ENCODE measurements around the gene XYLT1. TPM values are rescaled to one million over a fixed set of nuclear protein-coding genes. Genes with fewer than 3 reads are reported as not detected.
A peak's percentile ranks its signal among the peaks of the same experiment; 100 is the strongest.

The XYLT1 gene
- total and polyA plus RNA-seq, 9 of the 15 experiments (the other 6 are each of a cell fraction or from before 2014, with no cell fraction given), result 0.03 to 0.09 (median 0.08) TPM; not detected in 6

- no peak overlapping the region for H3K4me3 ChIP-seq
- whole genome bisulfite sequencing (ENCODE audit: insufficient coverage, low coverage, missing lambda C conversion rate), result 0% methylated on average over 5 of the region's 5 CpGs
- H3K9me3 ChIP-seq (replicated peaks; ENCODE audit: control insufficient read depth, insufficient read depth, low read depth, low read length), result no peaks in the 10 kb centered on the region
- TF ChIP-seq BDP1 (IDR thresholded peaks at IDR 0.05; ENCODE audit: insufficient read depth, insufficient read length) (no peak), ZBTB40 (IDR thresholded peaks at IDR 0.05) (peak; percentile 88), ZBTB40 (CRISPR knock-in tag; IDR thresholded peaks at IDR 0.05) (peak; percentile 55; the same call in 1 of the 2 replicates), RFX1 (IDR thresholded peaks at IDR 0.05) (peak; percentile 71), ZNF609 (CRISPR knock-in tag; IDR thresholded peaks at IDR 0.05; ENCODE audit: borderline replicate concordance) (no peak), HDAC6 (IDR thresholded peaks at IDR 0.05; ENCODE audit: low read depth, low read length) (no peak)
- no peak overlapping the region for H3K4me2 ChIP-seq (ENCODE audit: insufficient read depth, low read length)
- no peak overlapping the region for H3K9ac ChIP-seq (ENCODE audit: insufficient read depth in 1 of 2, low read depth in 2 of 2, low read length in 2 of 2)
- H2AFZ ChIP-seq (ENCODE audit: low read depth, low read length), result no peak overlapping the region
- no peaks in the 10 kb centered on the region for H3K79me2 ChIP-seq (ENCODE audit: control insufficient read depth, insufficient read depth, low read length)
- H3K4me1 ChIP-seq (replicated peaks in 1 of 2; ENCODE audit: control insufficient read depth in 2 of 2, insufficient read depth in 2 of 2, low read length in 2 of 2), result no peaks in the 10 kb centered on the region
- no peak overlapping the region for H3K27ac ChIP-seq (ENCODE audit: extremely low read depth, low read depth, low read length)
- POLR2A ChIA-PET, result interaction anchor here (0.5 to 1.2 kb wide), 2 partner anchors 8 to 35 kb away, joined by 3 read pairs; no protein-coding TSS in a partner anchor
- CTCF ChIA-PET (ENCODE audit: low intra/inter-chr PET ratio), result no interaction called here
- H3K36me3 ChIP-seq (ENCODE audit: control insufficient read depth, insufficient read depth, low read length), result no peaks in the 10 kb centered on the region
- in situ Hi-C loops (cut with MboI), result no loop called here
- no peaks in the 10 kb centered on the region for H3K9me1 ChIP-seq (ENCODE audit: control insufficient read depth, insufficient read depth, low read length)
- BruUV-seq (replicated peaks), result no TSS peak
- intact Hi-C loops (cut with micrococcal nuclease), result no loop called here
- DNase-seq (ENCODE audit: extremely low read depth in 1 of 4, low spot score in 3 of 4) (no peak), ATAC-seq (no peak), FAIRE-seq (no peak)
- no peaks in the 10 kb centered on the region for H4K20me1 ChIP-seq (replicated peaks; ENCODE audit: control insufficient read depth, insufficient read depth, low read length)
- peaks cover 21 to 42% of the 10 kb centered on the region in 2 experiments; a peak in 4 of 5 replicates for H3K27me3 ChIP-seq (ENCODE audit: control insufficient read depth in 2 of 2, insufficient read depth in 2 of 2, low read length in 2 of 2)
These were observed 210.4 kb downstream of the XYLT1 start for GRCh38 chr16:17260276-17260849.

Data from K562 (cell line).